ENCODE data around the gene KCNJ16.

The KCNJ16 gene

GRCh38 chr17:70116919-70117318, 41.9 kb downstream of the KCNJ16 start:
- Histone ChIP-seq H3K27ac (ENCODE audit: low read length) (no peak overlapping the region), H3K4me3 (ENCODE audit: low read depth in 1 of 2, low read length in 2 of 2) (no peak overlapping the region), H3K36me3 (ENCODE audit: control insufficient read depth in 1 of 2, insufficient read depth in 2 of 2, low read length in 2 of 2) (no peaks in the 10 kb centered on the region), H3K27me3 (ENCODE audit: low read depth, low read length) (no peaks in the 10 kb centered on the region), H3K9me3 (ENCODE audit: control insufficient read depth in 1 of 2, low read length in 2 of 2) (peaks cover 0 to 5% of the 10 kb centered on the region in 2 donors), H3K4me1 (ENCODE audit: control insufficient read depth in 1 of 2, insufficient read depth in 2 of 2, low read length in 2 of 2) (peaks cover 0 to 16% of the 10 kb centered on the region in 2 donors)

DNA sequence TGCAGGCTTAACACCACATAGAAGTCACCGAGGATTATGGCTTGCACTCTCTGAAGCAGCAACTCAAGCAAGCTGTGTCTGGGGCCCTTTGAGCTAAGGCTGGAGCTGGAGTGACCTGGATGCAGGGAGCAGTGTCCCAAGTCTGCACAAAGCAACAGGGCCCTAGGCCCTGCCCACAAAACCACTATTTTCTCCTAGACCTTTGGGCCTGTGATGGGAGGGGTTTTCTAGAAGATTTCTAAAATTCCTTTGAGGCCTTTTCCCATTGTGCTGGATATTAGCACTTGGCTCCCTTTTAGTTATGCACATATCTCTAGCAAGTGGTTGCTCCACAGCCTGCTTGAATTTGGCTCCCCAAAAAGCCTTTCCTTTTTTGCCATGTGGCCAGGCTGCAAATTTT, 44.5 kb downstream of the KCNJ16 start:
- H3K4me1 ChIP-seq (ENCODE audit: control insufficient read depth in 1 of 2, insufficient read depth in 2 of 2, low read length in 2 of 2) = peaks cover 0 to 12% of the 10 kb centered on the region in 2 donors
- H3K27me3 ChIP-seq (ENCODE audit: low read depth, low read length) = no peaks in the 10 kb centered on the region
- H3K9me3 ChIP-seq (ENCODE audit: control insufficient read depth in 1 of 2, low read length in 2 of 2) = peaks cover 0 to 5% of the 10 kb centered on the region in 2 donors
- no peak overlapping the region for H3K4me3 ChIP-seq (ENCODE audit: low read depth in 1 of 2, low read length in 2 of 2)
- no peaks in the 10 kb centered on the region for H3K36me3 ChIP-seq (ENCODE audit: control insufficient read depth in 1 of 2, insufficient read depth in 2 of 2, low read length in 2 of 2)
- no peak overlapping the region for H3K27ac ChIP-seq (ENCODE audit: low read length)

DNA sequence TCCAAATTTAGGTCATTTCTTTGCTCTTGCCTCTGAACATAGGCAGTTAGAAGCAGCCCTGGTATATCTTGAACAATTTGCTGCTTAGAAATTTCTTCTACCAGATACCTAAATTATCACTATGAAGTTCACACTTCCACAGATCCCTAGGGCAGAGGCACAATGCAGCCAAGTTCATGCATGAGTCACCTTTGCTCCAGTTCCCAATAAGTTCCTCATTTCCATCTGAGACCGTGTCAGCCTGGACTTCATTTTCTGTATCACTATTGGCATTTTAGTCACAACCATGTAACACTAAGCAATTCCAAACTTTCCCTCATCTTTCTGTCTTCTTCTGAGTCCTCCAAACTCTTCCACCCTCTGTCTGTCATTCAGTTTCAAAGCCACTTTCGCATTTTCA, 45.0 kb downstream of the KCNJ16 start:
- H3K27ac ChIP-seq (ENCODE audit: low read length) = no peak overlapping the region
- no peaks in the 10 kb centered on the region for H3K36me3 ChIP-seq (ENCODE audit: control insufficient read depth in 1 of 2, insufficient read depth in 2 of 2, low read length in 2 of 2)
- peaks cover 0 to 7% of the 10 kb centered on the region in 2 donors for H3K4me1 ChIP-seq (ENCODE audit: control insufficient read depth in 1 of 2, insufficient read depth in 2 of 2, low read length in 2 of 2)
- peaks cover 0 to 5% of the 10 kb centered on the region in 2 donors for H3K9me3 ChIP-seq (ENCODE audit: control insufficient read depth in 1 of 2, low read length in 2 of 2)
- H3K27me3 ChIP-seq (ENCODE audit: low read depth, low read length) = no peaks in the 10 kb centered on the region
- no peak overlapping the region for H3K4me3 ChIP-seq (ENCODE audit: low read depth in 1 of 2, low read length in 2 of 2)

- H3K27ac ChIP-seq (ENCODE audit: low read length) = no peak overlapping the region
Measured at GRCh38 chr17:70120425-70120824, 45.4 kb downstream of the KCNJ16 start.

DNA sequence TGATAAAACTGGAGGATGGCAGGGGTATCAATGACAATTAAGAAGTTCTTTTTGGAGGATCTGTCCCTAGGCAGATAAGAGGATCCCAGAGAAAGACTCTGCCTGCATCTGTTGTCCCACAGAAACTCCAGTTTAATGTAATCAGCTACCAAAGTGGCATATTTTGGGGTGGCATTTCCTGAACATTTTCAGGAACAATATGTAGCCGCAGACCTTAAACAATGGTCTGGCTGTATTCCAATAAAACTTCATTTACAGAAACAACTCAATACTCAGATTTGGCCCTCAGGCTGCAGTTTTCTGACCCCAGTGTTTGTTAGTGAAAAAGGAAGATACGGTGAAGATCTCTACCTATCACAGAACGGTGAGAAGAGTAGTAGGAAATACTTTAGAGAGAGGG, 46.1 kb downstream of the KCNJ16 start:
- H3K4me3 ChIP-seq (ENCODE audit: low read depth in 1 of 2, low read length in 2 of 2) = no peak overlapping the region
- no peak overlapping the region for H3K27ac ChIP-seq (ENCODE audit: low read length)
- no peaks in the 10 kb centered on the region for H3K27me3 ChIP-seq (ENCODE audit: low read depth, low read length)
- H3K9me3 ChIP-seq (ENCODE audit: control insufficient read depth in 1 of 2, low read length in 2 of 2) = peaks cover 0 to 5% of the 10 kb centered on the region in 2 donors
- no peaks in the 10 kb centered on the region for H3K36me3 ChIP-seq (ENCODE audit: control insufficient read depth in 1 of 2, insufficient read depth in 2 of 2, low read length in 2 of 2)
- no peaks in the 10 kb centered on the region for H3K4me1 ChIP-seq (ENCODE audit: control insufficient read depth in 1 of 2, insufficient read depth in 2 of 2, low read length in 2 of 2)

More at GRCh38 chr17:70120425-70120824, 45.4 kb downstream of the KCNJ16 start:
- Histone ChIP-seq H3K27me3 (ENCODE audit: low read depth, low read length) (no peaks in the 10 kb centered on the region), H3K36me3 (ENCODE audit: control insufficient read depth in 1 of 2, insufficient read depth in 2 of 2, low read length in 2 of 2) (no peaks in the 10 kb centered on the region), H3K9me3 (ENCODE audit: control insufficient read depth in 1 of 2, low read length in 2 of 2) (peaks cover 0 to 5% of the 10 kb centered on the region in 2 donors), H3K4me1 (ENCODE audit: control insufficient read depth in 1 of 2, insufficient read depth in 2 of 2, low read length in 2 of 2) (peaks cover 0 to 4% of the 10 kb centered on the region in 2 donors), H3K4me3 (ENCODE audit: low read depth in 1 of 2, low read length in 2 of 2) (no peak overlapping the region)

DNA sequence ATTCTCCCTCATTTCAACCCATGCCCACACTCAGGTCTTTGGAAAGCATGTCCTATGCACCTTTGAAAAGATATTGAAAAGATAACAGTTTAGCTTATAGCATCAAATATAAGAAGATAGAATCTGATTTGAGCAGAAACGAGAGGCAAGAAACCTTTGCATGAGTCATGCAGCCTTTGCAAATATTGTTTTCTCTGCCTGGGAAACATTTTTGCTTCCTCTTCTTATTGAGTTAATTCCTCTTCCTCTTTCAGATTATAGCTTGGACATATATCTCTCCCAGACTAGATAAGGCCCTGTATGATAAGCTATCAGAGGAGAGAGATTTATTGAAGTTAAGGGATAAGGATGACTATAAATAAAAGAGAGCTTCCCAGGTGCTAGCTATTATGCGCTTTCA, 48.2 kb downstream of the KCNJ16 start:
- Histone ChIP-seq H3K27ac (ENCODE audit: low read length) (no peak overlapping the region), H3K27me3 (ENCODE audit: low read depth, low read length) (no peaks in the 10 kb centered on the region), H3K36me3 (ENCODE audit: control insufficient read depth in 1 of 2, insufficient read depth in 2 of 2, low read length in 2 of 2) (no peaks in the 10 kb centered on the region), H3K4me1 (ENCODE audit: control insufficient read depth in 1 of 2, insufficient read depth in 2 of 2, low read length in 2 of 2) (no peaks in the 10 kb centered on the region), H3K4me3 (ENCODE audit: low read depth in 1 of 2, low read length in 2 of 2) (no peak overlapping the region), H3K9me3 (ENCODE audit: control insufficient read depth in 1 of 2, low read length in 2 of 2) (peaks cover 0 to 5% of the 10 kb centered on the region in 2 donors)

DNA sequence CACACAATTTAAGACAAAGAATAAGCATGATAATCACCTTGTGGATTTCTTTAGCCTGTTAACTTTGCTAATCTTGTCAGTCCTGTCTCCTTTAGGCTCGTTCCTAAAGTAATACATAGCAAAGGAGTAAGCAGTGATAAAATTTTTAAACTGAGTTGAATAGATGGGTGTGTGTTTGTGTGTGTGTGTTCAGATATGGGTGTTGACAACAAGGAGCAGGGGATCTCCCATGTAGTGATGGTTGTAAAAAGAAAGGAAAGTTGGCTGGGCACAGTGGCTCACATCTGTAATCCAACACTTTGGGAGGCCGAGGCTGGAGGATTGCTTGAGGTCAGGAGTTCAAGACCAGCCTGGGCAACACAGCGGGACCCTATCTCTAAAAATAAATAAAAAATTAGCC, 49.7 kb downstream of the KCNJ16 start:
- no peaks in the 10 kb centered on the region for H3K27me3 ChIP-seq (ENCODE audit: low read depth, low read length)
- H3K4me3 ChIP-seq (ENCODE audit: low read depth in 1 of 2, low read length in 2 of 2) = no peak overlapping the region
- no peak overlapping the region for H3K27ac ChIP-seq (ENCODE audit: low read length)
- H3K36me3 ChIP-seq (ENCODE audit: control insufficient read depth in 1 of 2, insufficient read depth in 2 of 2, low read length in 2 of 2) = no peaks in the 10 kb centered on the region
- no peaks in the 10 kb centered on the region for H3K4me1 ChIP-seq (ENCODE audit: control insufficient read depth in 1 of 2, insufficient read depth in 2 of 2, low read length in 2 of 2)
- no peaks in the 10 kb centered on the region for H3K9me3 ChIP-seq (ENCODE audit: control insufficient read depth in 1 of 2, low read length in 2 of 2)

GRCh38 chr17:70127221-70127873, 52.3 kb downstream of the KCNJ16 start:
- Histone ChIP-seq H3K4me1 (ENCODE audit: control insufficient read depth in 1 of 2, insufficient read depth in 2 of 2, low read length in 2 of 2) (no peaks in the 10 kb centered on the region), H3K36me3 (ENCODE audit: control insufficient read depth in 1 of 2, insufficient read depth in 2 of 2, low read length in 2 of 2) (no peaks in the 10 kb centered on the region), H3K4me3 (ENCODE audit: low read depth in 1 of 2, low read length in 2 of 2) (no peak overlapping the region), H3K27ac (ENCODE audit: low read length) (no peak overlapping the region), H3K27me3 (ENCODE audit: low read depth, low read length) (no peaks in the 10 kb centered on the region), H3K9me3 (ENCODE audit: control insufficient read depth in 1 of 2, low read length in 2 of 2) (no peaks in the 10 kb centered on the region)

- no peaks in the 10 kb centered on the region for H3K4me1 ChIP-seq (ENCODE audit: control insufficient read depth in 1 of 2, insufficient read depth in 2 of 2, low read length in 2 of 2)
- no peak overlapping the region for H3K4me3 ChIP-seq (ENCODE audit: low read depth in 1 of 2, low read length in 2 of 2)
- H3K36me3 ChIP-seq (ENCODE audit: control insufficient read depth in 1 of 2, insufficient read depth in 2 of 2, low read length in 2 of 2) = no peaks in the 10 kb centered on the region
- H3K9me3 ChIP-seq (ENCODE audit: control insufficient read depth in 1 of 2, low read length in 2 of 2) = no peaks in the 10 kb centered on the region
- H3K27ac ChIP-seq (ENCODE audit: low read length) = no peak overlapping the region
- no peaks in the 10 kb centered on the region for H3K27me3 ChIP-seq (ENCODE audit: low read depth, low read length)
Measured at GRCh38 chr17:70128727-70129238, 53.8 kb downstream of the KCNJ16 start.

DNA sequence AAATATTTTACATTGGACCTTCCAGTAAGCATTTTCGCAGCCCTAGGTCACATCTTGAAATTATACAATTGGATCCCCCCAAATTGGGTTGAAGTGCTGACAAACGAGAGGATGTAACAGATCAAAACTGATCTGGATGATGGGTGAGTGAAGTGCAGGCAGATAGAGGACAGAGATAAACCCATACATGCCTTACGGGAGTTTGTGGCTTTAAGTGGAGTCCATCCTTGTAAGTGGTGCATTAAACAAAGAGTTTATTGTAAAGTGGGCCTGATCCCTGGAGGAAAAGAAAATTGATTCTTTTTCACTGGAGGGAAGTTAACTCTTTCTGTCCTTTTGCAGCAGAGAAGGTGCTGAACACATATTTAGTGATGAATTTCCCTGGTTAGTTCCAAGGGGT, 55.3 kb downstream of the KCNJ16 start:
- Histone ChIP-seq H3K9me3 (ENCODE audit: control insufficient read depth in 1 of 2, low read length in 2 of 2) (no peaks in the 10 kb centered on the region), H3K4me1 (ENCODE audit: control insufficient read depth in 1 of 2, insufficient read depth in 2 of 2, low read length in 2 of 2) (no peaks in the 10 kb centered on the region), H3K27me3 (ENCODE audit: low read depth, low read length) (no peaks in the 10 kb centered on the region), H3K4me3 (ENCODE audit: low read depth in 1 of 2, low read length in 2 of 2) (no peak overlapping the region), H3K27ac (ENCODE audit: low read length) (no peak overlapping the region), H3K36me3 (ENCODE audit: control insufficient read depth in 1 of 2, insufficient read depth in 2 of 2, low read length in 2 of 2) (no peaks in the 10 kb centered on the region)

DNA sequence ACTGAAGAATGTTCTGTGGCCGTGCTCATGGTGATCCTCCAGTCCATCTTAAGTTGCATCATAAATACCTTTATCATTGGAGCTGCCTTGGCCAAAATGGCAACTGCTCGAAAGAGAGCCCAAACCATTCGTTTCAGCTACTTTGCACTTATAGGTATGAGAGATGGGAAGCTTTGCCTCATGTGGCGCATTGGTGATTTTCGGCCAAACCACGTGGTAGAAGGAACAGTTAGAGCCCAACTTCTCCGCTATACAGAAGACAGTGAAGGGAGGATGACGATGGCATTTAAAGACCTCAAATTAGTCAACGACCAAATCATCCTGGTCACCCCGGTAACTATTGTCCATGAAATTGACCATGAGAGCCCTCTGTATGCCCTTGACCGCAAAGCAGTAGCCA, 57.5 kb downstream of the KCNJ16 start:
- no peak overlapping the region for H3K4me3 ChIP-seq (ENCODE audit: low read depth in 1 of 2, low read length in 2 of 2)
- H3K36me3 ChIP-seq (ENCODE audit: control insufficient read depth in 1 of 2, insufficient read depth in 2 of 2, low read length in 2 of 2) = peaks cover 0 to under 1% of the 10 kb centered on the region in 2 donors
- H3K27me3 ChIP-seq (ENCODE audit: low read depth, low read length) = no peaks in the 10 kb centered on the region
- no peaks in the 10 kb centered on the region for H3K9me3 ChIP-seq (ENCODE audit: control insufficient read depth in 1 of 2, low read length in 2 of 2)
- peaks cover 0 to 4% of the 10 kb centered on the region in 2 donors for H3K4me1 ChIP-seq (ENCODE audit: control insufficient read depth in 1 of 2, insufficient read depth in 2 of 2, low read length in 2 of 2)
- no peak overlapping the region for H3K27ac ChIP-seq (ENCODE audit: low read length)

GRCh38 chr17:70134042-70134441, 59.0 kb downstream of the KCNJ16 start:
- peaks cover 4 to 11% of the 10 kb centered on the region in 2 donors for H3K4me1 ChIP-seq (ENCODE audit: control insufficient read depth in 1 of 2, insufficient read depth in 2 of 2, low read length in 2 of 2)
- H3K4me3 ChIP-seq (ENCODE audit: low read depth in 1 of 2, low read length in 2 of 2) = no peak overlapping the region
- peaks cover 0 to 3% of the 10 kb centered on the region in 2 donors for H3K36me3 ChIP-seq (ENCODE audit: control insufficient read depth in 1 of 2, insufficient read depth in 2 of 2, low read length in 2 of 2)
- no peaks in the 10 kb centered on the region for H3K27me3 ChIP-seq (ENCODE audit: low read depth, low read length)
- no peak overlapping the region for H3K27ac ChIP-seq (ENCODE audit: low read length)
- H3K9me3 ChIP-seq (ENCODE audit: control insufficient read depth in 1 of 2, low read length in 2 of 2) = no peaks in the 10 kb centered on the region
